GM12878 (cell line): ENCODE data around the gene COL5A1. TPM values are rescaled to one million over a fixed set of nuclear protein-coding genes. Genes with fewer than 3 reads are reported as not detected.

Experiments
- ATAC-seq: fragments of 200-7000 bp; cut with Tn5 transposase; 3 replicates; pipeline ENCODE4 v1.9.1; 2020; ENCODE audit warnings: mild to moderate bottlenecking, moderate library complexity
- BruUV-seq: library from RNA; stranded (reverse); fragments of 400-500 nt; replicated peaks from 2 replicates; lab custom pipeline; 2021; lab: Mats Ljungman, UMichigan
- CTCF ChIA-PET: fragments of 300-600 bp; sonication (Branson Sonifier 250); formaldehyde crosslinking; extraction: SDS; loops from one replicate; lab custom pipeline; 2021; ENCODE audit warnings: inconsistent platforms; lab: Yijun Ruan, JAX
- POLR2A ChIA-PET: fragments of 350-600 bp; formaldehyde crosslinking; extraction: SDS; loops from one replicate; lab custom pipeline; 2021; ENCODE audit warnings: inconsistent platforms; lab: Charles Lee
- RAD21 ChIA-PET: fragments of 300-600 bp; sonication (Branson Sonifier 250); formaldehyde crosslinking; loops from one replicate; lab custom pipeline; 2023; ENCODE audit warnings: antibody characterized with exemption; ENCODE audit not compliant: unreplicated experiment; lab: Charles Lee
- SMC1A ChIA-PET: fragments of 300-600 bp; sonication (Branson Sonifier 250); formaldehyde crosslinking; loops from one replicate; lab custom pipeline; 2023; ENCODE audit not compliant: unreplicated experiment, uncharacterized antibody; lab: Charles Lee
- DNase-seq: peaks from one replicate; pipeline ENCODE4 v3.0.0-alpha.2; 2011; ENCODE audit warnings: low read depth, low spot score
- FAIRE-seq: peaks from 3 replicates; lab custom pipeline; 2011; peaks lifted over from hg19 to GRCh38; lab: Jason Lieb, UNC
- H2AFZ ChIP-seq: 2 replicates; pipeline ENCODE4 v1.6.0; 2011; ENCODE audit warnings: low read depth, low read length, control low read depth; ENCODE audit not compliant: control insufficient read depth
- H3K27ac ChIP-seq: 2 replicates; pipeline ENCODE4 v1.5.1; 2011; ENCODE audit warnings: control low read depth; ENCODE audit not compliant: control insufficient read depth, insufficient read depth
- H3K27me3 ChIP-seq, 2 experiments: replicated peaks in 1 of 2; 2 replicates each; pipeline versions ENCODE4 v1.6.0 to v1.6.1; 2011; ENCODE audit warnings: low read length in 1 of 2; ENCODE audit not compliant: control insufficient read depth in 2 of 2, insufficient read depth in 2 of 2
- H3K36me3 ChIP-seq, 2 experiments: 2 replicates each; pipeline ENCODE4 v1.5.1; 2011; ENCODE audit warnings: low read length in 1 of 2; ENCODE audit not compliant: control insufficient read depth in 2 of 2, insufficient read depth in 2 of 2
- H3K4me1 ChIP-seq: 2 replicates; pipeline ENCODE4 v1.6.1; 2011; ENCODE audit warnings: mild to moderate bottlenecking, low read length, moderate library complexity, mixed read lengths; ENCODE audit not compliant: control insufficient read depth, insufficient read depth
- H3K4me2 ChIP-seq: 2 replicates; pipeline ENCODE4 v1.6.0; 2011; ENCODE audit warnings: control low read depth; ENCODE audit not compliant: control insufficient read depth, insufficient read depth
- H3K4me3 ChIP-seq: fragments of 200-600 bp; sonication (generic); 2 replicates; pipeline ENCODE4 v1.5.1; 2016
- H3K79me2 ChIP-seq: 2 replicates; pipeline ENCODE4 v1.6.0; 2011; ENCODE audit warnings: low read length; ENCODE audit not compliant: control insufficient read depth, insufficient read depth
- H3K9ac ChIP-seq: 2 replicates; pipeline ENCODE4 v1.8.0; 2011; ENCODE audit warnings: low read length, control low read depth, mixed read lengths; ENCODE audit not compliant: control insufficient read depth, insufficient read depth
- H3K9me3 ChIP-seq: replicated peaks from 3 replicates; pipeline ENCODE4 v1.5.1; 2011; ENCODE audit warnings: mild to moderate bottlenecking, low read length; ENCODE audit not compliant: control insufficient read depth, insufficient read depth
- H4K20me1 ChIP-seq: 2 replicates; pipeline ENCODE4 v1.6.0; 2011; ENCODE audit not compliant: control insufficient read depth, insufficient read depth
- CUX1 ChIP-seq: IDR thresholded peaks from 2 replicates; pipeline ENCODE4 v1.6.1; 2012; ENCODE audit warnings: improper control_type of control experiment, low read depth, low read length; ENCODE audit not compliant: insufficient replicate concordance
- E2F8 ChIP-seq: fragments of 450-650 bp; IDR thresholded peaks from 2 replicates; pipeline ENCODE4 v1.6.1; 2018; ENCODE audit warnings: mild to moderate bottlenecking, low read depth, moderate library complexity; ENCODE audit not compliant: partially characterized antibody
- WGBS: methylation state at CpG from one replicate; pipeline ENCODE4 v1.1.6; 2016; ENCODE audit warnings: low lambda C conversion rate; ENCODE audit not compliant: insufficient replicate concordance, insufficient coverage; ENCODE audit errors: missing lambda C conversion rate; 5-methylcytosine and 5-hydroxymethylcytosine counted together
- in situ Hi-C: fragments of 300-500 bp; cut with MboI; formaldehyde crosslinking; loops from 9 replicates; pipeline ENCODE4 v1.14.3; 2018; ENCODE audit warnings: mixed read lengths
- intact Hi-C: fragments of 100-400 bp; cut with micrococcal nuclease; formaldehyde crosslinking; loops from one replicate; pipeline ENCODE4 v1.14.2; 2022; ENCODE audit not compliant: unreplicated experiment
- polyA plus RNA-seq, 11 experiments: library from polyadenylated mRNA; depleted of rRNA in 4 of 11; unstranded in 6 of 11; stranded (reverse) in 5 of 11; fragments of >200 nt; fragmentation: Nextera tagmentation in 4 of 11; fragmentation: Illumina TruSeq in 1 of 11; extraction: Ambion mirVana in 4 of 11; extraction: Trizol in 1 of 11; gene quantifications; 1 replicate in 1 of 11; 2 replicates in 10 of 11; pipeline versions ENCODE4 v1.2.1 to v1.2.3, GENCODE V29; 2011 to 2016; ENCODE audit warnings: inconsistent platforms in 2 of 11, missing spikeins in 2 of 11, low read depth in 1 of 11
- total RNA-seq, 4 experiments: library from RNA; depleted of rRNA in 3 of 4; stranded (reverse); fragments of >200 nt in 3 of 4; fragmentation: Illumina TruSeq in 1 of 4; extraction: Trizol in 1 of 4; gene quantifications; 2 replicates each; pipeline versions ENCODE4 v1.2.1 to v1.2.3, GENCODE V29; 2013 to 2021
- TF ChIP-seq, protein P1 (sequence below): fragments of 150-350 bp; IDR thresholded peaks from 2 replicates; pipeline ENCODE4 v1.6.1; 2016; ENCODE audit warnings: low read depth, low read length

COL5A1 gene
- total and polyA plus RNA-seq, 10 of the 15 experiments (the other 5 are each of a cell fraction or from before 2014, with no cell fraction given): under 0.01 to 0.15 (median 0.13) TPM; not detected in 4

DNA sequence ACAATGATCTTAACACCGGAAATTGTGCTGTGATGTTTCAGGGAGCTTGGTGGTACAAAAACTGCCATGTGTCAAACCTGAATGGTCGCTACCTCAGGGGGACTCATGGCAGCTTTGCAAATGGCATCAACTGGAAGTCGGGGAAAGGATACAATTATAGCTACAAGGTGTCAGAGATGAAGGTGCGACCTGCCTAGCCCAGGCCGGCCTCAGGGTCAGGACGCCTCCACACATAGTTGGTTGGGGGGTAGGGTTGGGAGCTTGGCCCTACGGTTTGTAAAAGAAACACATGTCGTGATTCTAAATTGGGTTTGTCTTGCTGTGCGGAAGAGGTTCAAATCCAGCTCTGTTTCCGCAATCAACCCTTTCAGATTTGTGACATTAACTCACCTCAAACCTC is 245.6 kb downstream of the COL5A1 start:
- Histone ChIP-seq H3K9me3 (no peaks in the 10 kb centered on the region), H3K4me2 (no peak overlapping the region), H2AFZ (no peak overlapping the region), H3K27me3 (no peaks in the 10 kb centered on the region; a peak in 1 of 4 replicates), H3K36me3 (no peaks in the 10 kb centered on the region), H3K79me2 (no peaks in the 10 kb centered on the region), H3K27ac (no peak overlapping the region), H4K20me1 (no peaks in the 10 kb centered on the region), H3K9ac (no peak overlapping the region), H3K4me3 (no peak overlapping the region), H3K4me1 (peaks cover 5% of the 10 kb centered on the region; the same call in 1 of the 2 replicates)
- ATAC-seq (no peak), FAIRE-seq (no peak), DNase-seq (no peak)
- ChIA-PET CTCF (interaction anchor here (0.6 kb wide), 1 partner anchor 10 kb away, joined by 3 read pairs; no protein-coding TSS in a partner anchor), POLR2A (no interaction called here), SMC1A (interaction anchor here (1.1 kb wide), 1 partner anchor 10 kb away, joined by 5 read pairs; no protein-coding TSS in a partner anchor), RAD21 (no interaction called here)
- intact Hi-C loops: no loop called here
- BruUV-seq: no TSS peak
- no peak for TF ChIP-seq E2F8
- TF ChIP-seq, protein P1, sequence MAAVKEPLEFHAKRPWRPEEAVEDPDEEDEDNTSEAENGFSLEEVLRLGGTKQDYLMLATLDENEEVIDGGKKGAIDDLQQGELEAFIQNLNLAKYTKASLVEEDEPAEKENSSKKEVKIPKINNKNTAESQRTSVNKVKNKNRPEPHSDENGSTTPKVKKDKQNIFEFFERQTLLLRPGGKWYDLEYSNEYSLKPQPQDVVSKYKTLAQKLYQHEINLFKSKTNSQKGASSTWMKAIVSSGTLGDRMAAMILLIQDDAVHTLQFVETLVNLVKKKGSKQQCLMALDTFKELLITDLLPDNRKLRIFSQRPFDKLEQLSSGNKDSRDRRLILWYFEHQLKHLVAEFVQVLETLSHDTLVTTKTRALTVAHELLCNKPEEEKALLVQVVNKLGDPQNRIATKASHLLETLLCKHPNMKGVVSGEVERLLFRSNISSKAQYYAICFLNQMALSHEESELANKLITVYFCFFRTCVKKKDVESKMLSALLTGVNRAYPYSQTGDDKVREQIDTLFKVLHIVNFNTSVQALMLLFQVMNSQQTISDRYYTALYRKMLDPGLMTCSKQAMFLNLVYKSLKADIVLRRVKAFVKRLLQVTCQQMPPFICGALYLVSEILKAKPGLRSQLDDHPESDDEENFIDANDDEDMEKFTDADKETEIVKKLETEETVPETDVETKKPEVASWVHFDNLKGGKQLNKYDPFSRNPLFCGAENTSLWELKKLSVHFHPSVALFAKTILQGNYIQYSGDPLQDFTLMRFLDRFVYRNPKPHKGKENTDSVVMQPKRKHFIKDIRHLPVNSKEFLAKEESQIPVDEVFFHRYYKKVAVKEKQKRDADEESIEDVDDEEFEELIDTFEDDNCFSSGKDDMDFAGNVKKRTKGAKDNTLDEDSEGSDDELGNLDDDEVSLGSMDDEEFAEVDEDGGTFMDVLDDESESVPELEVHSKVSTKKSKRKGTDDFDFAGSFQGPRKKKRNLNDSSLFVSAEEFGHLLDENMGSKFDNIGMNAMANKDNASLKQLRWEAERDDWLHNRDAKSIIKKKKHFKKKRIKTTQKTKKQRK: no peak
- TF ChIP-seq CUX1: no peak
- 57% methylated on average over 10 of the region's 10 CpGs for WGBS
- in situ Hi-C loops: no loop called here
